Choroid plexus epithelial cell (primary cell): ENCODE results near the gene GPATCH1.
"Not testable (repeated sequence)": the region's sequence is repeated elsewhere in the genome, so short reads cannot be mapped to it uniquely, and the experiment has no call there.

Source experiments
- DNase-seq: peaks from one replicate; pipeline ENCODE4 v3.0.0-alpha.2; 2010; ENCODE audit warnings: low read depth
- H3K4me3 ChIP-seq: 2 replicates; pipeline ENCODE4 v1.5.1; 2011; ENCODE audit warnings: low read depth, mild to moderate bottlenecking, control low read depth, low read length, moderate library complexity
- CTCF ChIP-seq: conservative IDR thresholded peaks from 2 replicates; pipeline ENCODE4 v1.5.1; 2011; ENCODE audit warnings: low read depth, mild to moderate bottlenecking, control low read depth, inconsistent platforms, low read length, moderate library complexity

The GPATCH1 gene

GRCh38 chr19:33117501-33117900 lies 36.5 kb downstream of the GPATCH1 start:
- no peak for DNase-seq
- no peak for TF ChIP-seq CTCF
- no peak overlapping the region for H3K4me3 ChIP-seq

GRCh38 chr19:33118643-33119042 lies 37.7 kb downstream of the GPATCH1 start:
- no peak for TF ChIP-seq CTCF
- DNase-seq: no peak
- no peak overlapping the region for H3K4me3 ChIP-seq

- no peak for DNase-seq
- H3K4me3 ChIP-seq: no peak overlapping the region
- no peak for TF ChIP-seq CTCF
Observed at GRCh38 chr19:33124207-33125098, 43.5 kb downstream of the GPATCH1 start.

- H3K4me3 ChIP-seq: no peak overlapping the region
- DNase-seq: peak; percentile 82
- peak; percentile 89 for TF ChIP-seq CTCF
Observed at GRCh38 chr19:33125929-33126388, 45.0 kb downstream of the GPATCH1 start.

GRCh38 chr19:33126712-33127111 lies 45.7 kb downstream of the GPATCH1 start:
- DNase-seq: not testable (repeated sequence)

DNA sequence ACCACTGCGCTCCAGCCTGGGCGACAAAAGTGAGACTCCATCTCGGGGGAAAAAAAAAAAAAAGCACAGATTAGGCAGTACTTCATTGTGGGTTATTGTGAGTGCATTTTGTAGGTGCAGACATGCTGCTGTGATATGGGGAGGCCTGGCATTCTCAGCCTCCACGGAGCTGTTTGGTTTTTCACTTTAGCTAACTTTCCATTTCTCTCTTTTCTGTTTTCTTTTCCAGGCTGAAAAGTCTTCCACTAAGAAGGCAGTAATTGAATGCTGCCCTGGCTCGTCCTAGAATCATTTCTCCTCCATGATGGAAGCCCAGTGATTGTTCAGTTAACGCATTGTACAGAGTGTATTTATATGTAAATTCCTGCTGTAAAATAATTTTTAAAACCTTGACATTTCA lies 48.9 kb downstream of the GPATCH1 start:
- no peak for TF ChIP-seq CTCF
- no peak overlapping the region for H3K4me3 ChIP-seq
- DNase-seq: no peak

More at GRCh38 chr19:33126712-33127111, 45.7 kb downstream of the GPATCH1 start:
- not testable (repeated sequence) for H3K4me3 ChIP-seq

DNA sequence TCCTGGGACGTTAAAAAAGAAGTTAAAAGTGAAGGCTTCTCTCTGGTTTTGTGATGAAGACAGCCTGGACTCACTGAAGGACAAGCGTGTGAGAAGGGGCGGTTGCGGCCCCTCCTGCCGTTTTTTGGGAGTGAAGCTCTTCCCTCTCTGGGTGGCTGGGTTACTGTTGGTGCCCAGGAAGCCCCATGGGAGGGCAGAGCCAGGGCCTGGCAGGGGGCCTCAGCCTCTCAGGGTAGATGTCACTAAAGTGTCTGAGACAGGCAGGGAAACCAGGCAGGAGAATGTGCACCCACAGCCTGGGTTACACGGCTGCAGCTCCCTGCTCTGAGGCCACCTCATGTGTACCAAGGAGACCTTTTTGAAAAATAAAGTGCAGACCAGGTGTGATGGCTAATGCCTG lies 49.5 kb downstream of the GPATCH1 start:
- TF ChIP-seq CTCF: no peak
- DNase-seq: no peak
- H3K4me3 ChIP-seq: no peak overlapping the region
